Activated naive CD4-positive, alpha-beta T cell treated with Interleukin-2 at 50 U/mL for 16 hours (primary cell): ENCODE data around the gene SPTB.
"Not testable (repeated sequence)": the region's sequence is repeated elsewhere in the genome, so short reads cannot be mapped to it uniquely, and the experiment has no call there.

Experiments
- DNase-seq: peaks from one replicate; pipeline ENCODE4 v3.0.0-alpha.2; 2020

The SPTB gene

DNA sequence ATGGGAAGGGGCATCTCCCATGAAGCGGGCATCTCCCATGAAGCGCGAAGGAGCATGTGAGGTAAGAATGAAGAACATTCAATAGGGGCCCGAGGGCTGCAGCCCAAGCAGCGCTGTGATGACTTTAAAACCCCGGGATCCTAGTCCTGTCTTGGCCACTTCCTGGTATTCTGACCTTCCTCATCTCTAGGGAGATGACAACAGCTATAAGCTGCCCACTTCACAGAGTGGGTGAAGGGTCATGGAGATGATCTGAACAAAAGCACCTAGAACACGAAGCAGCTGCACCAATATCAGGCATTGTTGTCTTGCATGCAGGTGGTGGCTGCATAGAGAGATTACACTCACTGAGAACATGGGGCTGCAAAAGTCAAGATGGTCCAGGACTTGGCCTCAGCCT, 64.5 kb downstream of the SPTB start:
- no peak for DNase-seq

DNA sequence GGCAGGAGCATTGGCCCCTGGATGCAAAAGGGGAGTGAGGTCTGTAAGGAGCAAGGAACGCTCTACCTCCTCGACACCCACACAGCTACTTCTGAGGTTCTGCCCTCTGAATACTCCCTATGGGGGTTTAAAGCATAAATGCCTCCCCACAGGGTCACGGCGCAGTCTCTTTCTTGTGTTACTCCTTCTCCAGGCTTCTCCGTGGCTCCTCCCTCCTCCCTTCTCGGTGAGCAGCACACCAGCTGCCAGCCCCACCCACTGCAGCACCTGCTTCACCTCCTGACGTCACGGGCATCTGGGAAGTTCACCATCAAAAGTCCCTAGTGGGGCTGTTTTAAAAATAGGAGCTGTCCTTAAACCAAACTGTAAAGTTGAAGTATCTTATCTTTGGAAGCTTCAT, 67.3 kb downstream of the SPTB start:
- peak; percentile 21 for DNase-seq

DNA sequence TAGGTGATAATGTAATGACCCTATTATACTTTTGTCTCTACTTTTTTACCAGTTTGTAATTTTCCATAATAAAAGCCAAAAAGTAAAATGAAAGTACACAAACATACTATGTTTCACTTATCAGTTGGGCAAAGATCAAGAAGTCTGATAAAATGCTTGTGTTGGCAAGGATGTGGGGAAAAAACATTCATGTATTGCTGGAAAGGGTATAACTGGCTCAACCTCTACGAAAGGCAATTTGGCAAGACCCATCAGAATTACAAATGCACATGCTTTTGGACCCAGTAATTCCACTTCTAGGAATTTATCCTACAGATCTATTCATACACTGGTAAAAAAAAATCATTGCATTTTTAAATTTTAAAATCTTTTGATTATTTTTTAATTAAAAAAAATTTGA, 68.0 kb downstream of the SPTB start:
- no peak for DNase-seq

DNA sequence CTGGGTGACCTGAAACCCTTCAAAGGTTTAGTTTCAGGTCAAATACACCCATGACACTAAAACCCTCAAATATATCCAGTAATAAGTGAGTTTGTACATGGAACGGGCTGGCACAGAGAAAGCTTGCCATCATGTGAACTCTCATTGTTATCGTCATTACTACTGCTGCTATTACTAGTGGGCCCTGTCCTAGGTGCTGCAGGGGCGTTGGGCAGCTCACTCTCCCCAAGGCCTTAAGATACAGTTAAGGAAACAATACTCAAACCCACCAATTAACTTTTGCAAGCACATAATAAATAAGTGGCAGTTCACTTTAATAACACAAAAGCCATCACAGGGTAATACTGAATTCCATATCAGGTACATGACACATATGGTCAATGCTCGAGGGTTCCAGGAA, 71.3 kb downstream of the SPTB start:
- no peak for DNase-seq

DNA sequence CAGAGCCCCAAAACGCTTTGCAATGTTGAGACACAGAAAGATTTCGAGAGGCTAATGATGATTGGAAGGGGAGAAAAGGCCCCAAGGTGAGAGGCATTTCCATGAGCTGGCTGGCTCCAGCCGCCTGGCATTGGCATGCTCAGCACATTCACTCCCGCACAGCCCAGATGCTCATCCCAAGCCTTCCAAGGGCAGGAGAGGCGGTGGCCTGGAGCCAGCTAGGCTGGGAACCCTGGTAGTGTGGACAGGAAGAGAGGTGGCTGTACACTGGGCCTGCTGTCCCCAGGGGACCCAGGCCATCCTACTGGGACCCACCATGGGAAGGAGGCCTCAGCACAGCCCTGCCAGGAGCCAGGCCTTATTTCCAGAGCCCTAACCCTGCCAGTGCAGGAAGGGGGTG, 72.2 kb downstream of the SPTB start:
- DNase-seq, result no peak

DNA sequence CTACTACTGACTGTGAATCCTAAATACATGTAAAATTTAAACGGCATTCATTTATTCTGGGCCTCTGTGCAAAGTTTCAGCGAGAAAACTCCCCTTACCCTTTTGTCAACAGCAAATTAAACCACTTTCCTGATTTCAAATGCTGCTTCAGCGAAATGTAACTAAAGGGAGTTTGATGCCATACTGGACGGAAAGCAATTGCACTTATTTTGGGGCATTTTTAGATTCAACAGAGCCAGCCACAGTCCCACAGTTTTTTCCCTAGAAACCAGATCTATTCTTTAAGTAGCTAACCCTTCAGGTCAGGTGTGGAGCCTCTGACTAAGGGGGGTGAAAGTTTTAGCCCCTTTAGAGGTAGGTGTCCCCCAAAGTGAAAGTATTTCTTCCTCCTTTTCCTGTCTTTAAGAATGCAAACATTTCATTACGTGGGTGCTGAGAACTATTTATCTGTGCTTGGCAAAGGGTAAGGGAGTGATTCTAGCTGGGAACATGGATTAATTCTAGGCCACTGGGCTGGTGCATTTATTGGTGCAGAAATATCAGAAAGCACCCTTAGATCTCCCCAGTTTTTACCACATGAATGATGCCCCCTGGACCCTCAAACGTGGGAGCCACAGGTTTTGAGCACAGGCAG, 72.7 kb downstream of the SPTB start:
- no peak for DNase-seq

DNA sequence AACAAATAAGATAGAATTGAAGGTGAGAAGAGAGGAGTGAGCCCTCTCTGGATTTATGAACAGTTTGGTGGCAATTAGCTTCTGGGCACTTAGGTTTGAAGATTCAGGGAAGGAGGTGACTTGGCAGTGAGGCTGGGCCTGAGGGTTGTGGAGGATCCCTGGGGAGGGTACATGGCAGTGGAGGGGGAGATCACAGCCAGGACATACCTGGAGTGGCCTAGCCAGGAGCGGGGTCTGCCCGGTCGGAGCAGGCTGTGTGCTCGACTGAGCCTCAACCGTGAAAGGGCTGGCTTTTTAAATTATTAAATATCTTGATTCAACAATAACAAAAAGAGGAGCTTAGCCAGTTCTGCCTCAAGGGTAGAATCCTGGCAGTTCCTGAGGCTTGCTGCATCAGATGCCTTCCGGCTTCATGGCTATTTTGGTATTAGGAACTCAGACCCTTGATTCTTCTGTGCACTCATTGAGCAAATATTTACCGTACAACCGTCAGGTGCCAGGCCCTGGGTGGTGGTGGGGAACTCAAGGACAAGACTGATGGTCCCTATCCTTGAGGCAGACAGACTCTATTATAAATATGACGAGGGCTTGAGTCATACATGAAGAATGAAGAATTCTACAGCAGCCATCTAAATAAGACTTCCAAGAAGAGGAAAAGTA, 73.4 kb downstream of the SPTB start:
- DNase-seq, result no peak

DNA sequence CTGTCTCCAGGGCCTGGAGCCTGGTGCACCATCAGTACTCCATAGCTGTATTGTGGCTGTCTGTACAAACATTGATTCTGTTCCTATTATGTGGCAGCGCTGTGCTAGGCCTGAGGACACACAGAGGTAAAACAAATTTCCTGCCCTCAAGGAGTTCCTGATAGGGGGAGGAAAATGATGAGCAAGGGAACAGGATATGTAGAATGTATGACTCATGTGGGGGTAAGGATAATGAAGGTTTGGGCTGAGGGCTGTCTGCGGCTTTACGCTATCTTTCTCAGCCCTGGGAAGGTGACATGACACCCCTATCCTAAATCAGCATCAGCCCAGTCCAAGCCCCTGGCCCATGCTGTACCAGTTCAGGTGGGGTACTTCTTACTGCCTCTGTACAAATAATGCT, 74.1 kb downstream of the SPTB start:
- DNase-seq, result not testable (repeated sequence)

DNA sequence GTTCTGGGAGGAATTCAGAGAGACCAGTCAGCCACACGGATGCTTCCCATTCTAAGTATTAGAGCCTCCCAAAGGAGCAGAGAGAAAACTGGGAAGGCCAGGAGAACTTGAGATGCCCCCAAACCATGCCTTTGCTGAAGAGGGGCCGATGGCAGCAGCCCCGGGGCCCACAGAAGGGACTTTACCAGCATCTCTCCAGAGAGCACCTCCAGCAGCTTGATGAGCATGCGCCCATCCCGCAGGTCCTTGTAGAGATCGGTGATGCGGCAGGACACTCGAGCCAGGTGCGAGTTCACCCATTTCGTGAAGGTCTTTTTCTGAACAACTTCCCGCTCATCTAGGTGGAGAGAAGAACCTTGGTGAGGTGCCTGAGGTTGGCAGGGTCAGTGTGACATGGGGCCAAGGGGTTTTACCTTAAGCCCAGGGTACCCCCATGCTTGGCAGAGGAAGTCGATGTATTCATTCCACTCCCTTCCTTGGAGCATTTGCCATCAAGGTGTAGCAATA, 74.9 kb downstream of the SPTB start:
- no peak for DNase-seq

DNA sequence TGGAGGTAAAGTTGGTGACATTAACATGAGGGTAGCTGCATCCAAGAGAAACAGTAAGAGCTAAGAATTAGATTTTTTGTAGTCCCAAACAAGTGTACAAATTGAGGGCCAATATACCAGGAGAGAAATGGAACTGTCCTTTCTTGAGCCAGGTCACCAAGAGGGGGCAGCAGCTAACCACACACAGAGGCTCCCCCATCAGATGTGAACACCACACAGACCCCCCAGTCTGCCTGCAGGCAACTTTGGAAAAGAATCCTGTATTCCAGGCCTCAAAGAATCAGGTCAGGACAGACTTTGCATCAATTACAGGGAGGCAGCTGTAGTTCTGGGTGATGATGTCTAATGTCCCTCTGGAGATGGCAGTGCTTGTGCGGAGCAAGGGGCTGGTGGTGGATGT, 77.9 kb downstream of the SPTB start:
- no peak for DNase-seq

DNA sequence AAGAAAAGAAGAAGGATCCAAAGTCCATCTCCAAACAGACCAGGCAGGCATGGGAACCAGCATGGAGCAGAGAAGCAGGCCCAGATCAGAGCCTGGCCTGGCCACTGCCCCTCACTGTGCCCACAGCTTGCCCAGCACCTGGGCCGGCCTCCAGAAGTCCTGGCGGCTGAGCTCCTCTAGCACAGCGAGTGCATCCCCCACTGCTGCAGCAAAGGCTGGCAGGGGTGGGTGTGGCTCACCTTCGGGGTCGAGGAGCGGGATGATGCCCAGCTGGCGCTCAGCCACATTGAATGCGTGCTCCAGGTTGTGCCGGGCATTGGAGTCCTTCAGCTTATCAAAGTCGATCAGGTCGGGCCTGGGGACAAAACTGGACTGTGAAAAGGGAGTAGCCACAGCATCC, 78.7 kb downstream of the SPTB start:
- no peak for DNase-seq

DNA sequence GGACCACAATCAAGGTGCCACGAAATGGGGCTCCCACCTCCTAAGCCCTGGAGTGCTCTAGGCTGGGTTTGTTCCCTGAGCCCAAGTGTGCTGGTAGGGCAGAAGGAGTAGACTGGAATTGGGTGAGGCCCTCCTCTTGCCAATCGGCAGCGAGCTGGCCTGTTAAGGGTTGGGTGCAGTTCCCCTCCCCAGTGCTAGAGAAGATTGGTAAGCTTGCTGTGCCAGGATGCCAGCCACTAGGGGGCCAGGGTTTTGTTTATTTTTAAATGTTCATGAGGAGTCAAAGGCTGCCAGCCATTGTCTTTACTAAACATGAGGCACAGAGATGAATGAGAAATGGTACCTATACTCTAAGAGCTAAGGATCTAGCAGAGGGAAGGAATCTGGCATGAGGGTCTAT, 79.7 kb downstream of the SPTB start:
- peak; percentile 8 for DNase-seq

DNA sequence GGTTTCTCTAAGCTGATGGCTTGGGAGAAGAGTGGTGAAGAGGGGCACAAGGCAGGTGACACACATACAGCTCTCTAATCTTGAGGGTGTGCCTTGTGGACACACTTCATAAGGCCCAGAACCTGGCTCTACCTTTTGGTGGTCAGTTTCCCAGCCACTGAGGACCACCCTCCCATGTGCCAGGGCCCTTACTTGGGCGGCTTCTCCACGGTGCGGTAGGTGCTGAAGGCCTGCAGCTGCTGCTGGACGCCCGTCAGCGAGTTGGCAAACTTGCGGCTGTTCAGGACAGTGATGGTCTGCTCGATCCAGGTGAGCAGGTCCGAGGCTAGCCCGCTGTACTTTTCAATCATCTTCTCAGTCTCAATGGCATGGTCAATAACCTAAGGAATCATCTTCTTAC, 80.2 kb downstream of the SPTB start:
- no peak for DNase-seq

DNA sequence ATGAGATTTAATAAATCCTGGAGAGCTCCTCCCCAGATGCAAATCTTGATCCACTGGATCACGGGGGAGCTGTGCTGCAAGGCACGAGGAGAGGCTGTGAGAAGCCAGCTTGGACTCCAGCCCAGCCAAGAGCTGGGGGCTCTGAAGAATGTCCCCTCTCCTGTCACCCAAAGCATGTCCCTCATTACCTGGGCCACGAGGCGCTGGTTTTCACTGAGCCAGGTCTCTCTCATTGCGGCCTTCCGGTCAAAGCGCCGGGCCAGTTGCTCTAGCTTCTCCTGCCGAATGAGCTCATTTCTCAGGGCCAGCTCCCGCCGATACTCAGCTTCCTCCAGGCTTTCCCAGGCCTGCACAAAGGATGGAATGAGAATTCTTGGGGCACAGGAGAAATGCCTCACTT, 83.3 kb downstream of the SPTB start:
- DNase-seq, result no peak

DNA sequence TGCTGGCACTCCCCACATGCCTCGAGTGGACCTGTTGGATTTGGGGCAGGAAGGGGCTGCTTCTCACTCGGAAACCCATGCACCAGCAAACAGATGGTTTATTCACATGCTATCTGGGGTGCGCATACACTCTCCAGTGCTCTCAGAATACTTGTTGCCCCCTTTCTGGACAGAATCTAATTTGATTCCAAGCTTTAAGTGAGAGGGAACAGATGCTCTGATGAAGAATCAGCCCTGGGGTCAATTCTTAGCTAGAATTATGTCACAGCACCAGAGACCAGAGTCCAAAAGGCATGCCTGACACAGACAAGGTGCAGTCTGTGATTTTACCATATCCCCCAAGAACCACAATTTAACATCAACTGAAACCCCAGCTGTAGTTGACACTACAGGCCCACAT, 83.8 kb downstream of the SPTB start:
- no peak for DNase-seq

DNA sequence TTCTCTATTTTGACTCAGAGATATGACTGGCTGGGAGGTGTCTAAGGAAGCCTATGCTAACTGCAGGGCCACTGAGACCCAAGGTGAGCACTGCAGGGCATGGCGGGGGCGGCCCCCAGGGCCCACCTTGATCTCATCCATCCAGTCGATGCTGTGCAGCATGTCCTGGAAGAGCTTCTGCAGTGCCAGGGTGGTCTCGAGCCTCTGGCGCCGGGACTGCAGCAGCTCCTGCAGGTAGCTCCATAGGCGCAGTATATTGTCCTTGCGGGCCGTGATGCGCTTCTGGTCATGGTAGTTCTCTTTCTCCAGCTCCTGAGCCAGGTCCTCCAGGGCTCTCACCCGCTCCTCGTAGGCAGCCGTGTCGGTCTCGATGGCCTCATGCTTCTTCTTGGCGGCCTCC, 84.5 kb downstream of the SPTB start:
- no peak for DNase-seq

DNA sequence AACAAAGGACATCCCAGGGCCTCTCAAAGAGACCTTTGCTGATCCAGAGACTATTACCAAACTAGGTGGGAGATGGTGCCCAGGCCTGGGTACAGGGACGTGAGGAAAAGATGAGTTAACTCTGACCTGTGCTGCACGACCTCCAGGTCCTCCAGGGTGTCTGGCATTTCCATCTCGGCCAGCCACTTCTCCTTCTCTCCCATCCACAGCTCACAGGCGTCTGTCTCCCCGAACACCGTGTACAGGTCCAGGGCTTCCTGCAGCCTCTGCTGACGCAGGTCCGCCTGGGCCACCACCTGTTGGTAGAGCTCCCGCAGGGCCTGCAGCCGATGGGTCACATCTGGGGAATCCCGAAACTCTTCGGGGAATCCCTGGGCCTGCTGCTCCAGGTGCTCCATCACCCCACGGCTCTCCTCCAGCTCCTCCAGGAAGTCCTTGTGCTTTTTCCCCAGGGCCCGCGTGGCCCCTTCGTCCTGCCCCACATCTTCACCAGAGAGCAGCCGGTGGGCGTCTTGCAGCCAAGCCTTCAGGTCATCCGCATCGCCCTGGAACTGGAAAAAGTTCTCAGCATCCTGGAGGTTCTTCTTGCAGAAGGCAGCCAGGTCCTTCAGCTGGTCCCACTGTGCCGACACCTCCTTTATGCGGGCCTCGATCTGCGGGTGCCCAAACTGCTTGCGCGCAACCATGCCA, 86.7 kb downstream of the SPTB start:
- no peak for DNase-seq

DNA sequence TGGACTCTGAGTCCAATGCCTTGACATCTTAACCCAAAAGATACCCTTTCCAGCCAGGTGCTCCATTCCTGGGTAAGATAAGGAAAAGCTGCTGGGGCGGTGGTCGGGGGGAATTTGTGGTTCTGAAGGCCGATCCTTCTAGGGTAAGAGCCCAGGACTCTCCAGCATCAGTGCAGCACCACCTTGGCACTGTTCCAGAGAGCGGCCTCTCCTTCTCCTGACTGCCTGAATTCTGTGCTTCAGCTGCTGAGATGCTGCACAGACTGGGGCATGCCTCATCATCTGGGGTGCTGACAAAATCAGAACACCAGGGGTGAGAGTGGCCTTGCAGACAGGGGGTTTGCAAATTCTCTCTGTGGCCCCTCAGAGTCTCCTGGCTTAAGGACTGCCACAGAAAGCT, 87.5 kb downstream of the SPTB start:
- no peak for DNase-seq

DNA sequence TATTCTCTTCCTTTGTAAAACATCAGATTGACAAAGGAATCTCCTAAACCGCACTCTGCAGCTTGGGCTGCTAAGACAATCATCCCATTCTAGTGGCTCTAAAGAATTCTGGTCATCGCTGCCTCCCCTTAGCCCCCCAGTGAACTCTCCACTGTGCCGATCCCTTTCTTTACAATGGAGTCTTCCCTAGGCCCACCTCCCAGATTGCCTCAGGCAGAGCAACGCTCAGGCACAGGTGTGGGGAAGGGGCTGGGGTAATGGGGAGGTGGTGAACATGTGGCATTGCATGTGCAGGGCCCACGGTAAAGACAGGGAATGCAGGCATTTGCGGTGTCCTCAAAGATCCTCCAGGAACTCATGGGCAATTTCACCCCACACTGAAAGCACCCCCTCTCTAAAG, 89.2 kb downstream of the SPTB start:
- DNase-seq, result no peak

DNA sequence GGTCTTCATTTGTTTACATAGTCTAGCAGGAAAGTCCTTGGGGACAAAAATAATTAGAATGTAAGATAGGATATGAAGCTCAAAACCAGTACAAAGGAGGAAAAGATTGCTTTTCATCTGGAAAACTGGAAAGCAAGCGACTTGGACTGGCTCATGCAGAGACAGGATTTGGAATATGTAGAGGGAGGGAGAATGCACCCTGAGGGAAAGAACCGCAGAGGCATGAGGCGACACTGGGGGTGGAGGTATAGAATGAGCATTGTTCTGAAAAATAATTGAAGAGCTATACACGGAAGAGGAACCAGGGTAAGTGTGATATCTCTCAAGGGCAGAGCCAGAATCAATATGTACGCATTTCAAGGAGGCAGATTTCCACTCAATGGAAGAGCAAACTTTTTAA, 90.0 kb downstream of the SPTB start:
- DNase-seq, result no peak

DNA sequence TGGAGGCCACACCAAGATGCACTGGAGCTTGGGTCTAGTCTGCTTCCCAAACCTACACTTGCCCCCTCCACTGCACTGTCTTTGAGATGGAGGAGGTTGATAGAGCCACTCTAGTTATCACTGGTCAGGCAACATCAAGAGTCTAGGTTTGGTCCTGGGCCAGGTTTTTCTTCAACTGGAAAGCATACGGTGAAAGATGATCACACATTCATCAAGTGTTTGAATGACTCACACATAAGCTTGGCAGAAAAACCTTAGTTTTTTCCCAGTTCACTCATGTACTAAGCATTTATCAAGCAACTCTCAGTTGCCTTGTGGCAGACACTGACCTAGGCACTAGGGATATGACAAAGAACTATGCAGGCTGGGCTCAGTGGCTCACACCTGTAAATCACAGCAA, 91.0 kb downstream of the SPTB start:
- DNase-seq, result no peak

DNA sequence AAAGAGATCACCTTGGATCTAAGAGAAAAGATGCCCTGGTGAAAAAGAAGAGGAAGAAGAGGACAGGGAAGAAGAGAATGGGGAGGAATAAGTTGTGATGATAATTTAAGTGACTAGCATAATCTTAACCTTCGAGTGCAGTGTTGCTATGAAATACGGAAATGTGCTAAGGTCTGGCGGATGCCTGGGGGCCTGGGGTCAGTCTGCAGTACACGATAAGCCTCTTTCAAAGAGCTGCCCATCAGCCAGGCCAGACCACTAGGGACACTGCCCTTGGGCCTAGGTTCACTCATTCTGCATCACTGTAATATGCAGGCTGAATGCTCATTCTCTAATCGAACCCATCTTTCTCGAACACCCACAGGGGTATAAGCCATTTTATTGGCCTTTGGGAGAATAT, 92.1 kb downstream of the SPTB start:
- DNase-seq, result no peak

DNA sequence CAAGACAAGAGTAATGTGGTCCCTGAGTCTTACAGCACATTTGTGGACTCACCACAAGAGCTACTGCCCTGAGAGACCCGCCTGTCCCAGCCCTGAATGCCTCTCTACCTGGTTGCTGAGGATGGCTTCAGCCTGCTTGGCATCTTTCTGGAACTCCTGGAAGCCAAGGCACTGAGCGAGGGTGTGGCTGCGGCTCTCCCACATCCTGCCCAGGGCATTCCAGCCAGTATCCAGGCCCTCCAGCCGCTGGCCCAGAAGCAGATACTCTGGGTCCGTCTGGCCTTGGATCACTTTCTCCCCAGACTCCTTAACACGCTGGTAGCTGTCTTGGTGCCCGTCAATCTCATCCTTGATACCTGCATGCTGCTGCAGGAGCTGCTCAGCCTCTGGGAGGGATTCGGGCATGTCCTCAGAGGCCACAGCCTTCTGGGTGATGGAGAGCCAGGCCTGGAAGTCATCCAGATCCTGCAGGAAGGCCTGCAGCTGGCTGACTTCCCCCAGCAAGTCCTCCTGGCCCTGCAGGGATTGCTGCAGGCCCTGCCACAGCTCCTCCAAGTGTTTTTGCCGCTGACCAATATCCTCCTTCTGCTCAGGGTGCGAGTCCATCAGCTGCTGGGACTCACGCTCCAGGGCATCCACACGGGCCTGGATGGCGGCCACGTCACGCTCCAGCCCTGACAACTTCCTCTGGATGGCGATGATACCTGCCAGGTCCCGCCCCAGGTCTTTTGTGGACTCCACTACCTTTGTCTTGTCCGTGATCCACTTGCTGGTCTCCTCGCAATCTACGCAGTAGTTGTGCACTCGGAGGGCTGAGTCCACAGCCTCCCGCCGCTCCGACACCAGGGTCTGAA, 93.2 kb downstream of the SPTB start:
- DNase-seq, result no peak

DNA sequence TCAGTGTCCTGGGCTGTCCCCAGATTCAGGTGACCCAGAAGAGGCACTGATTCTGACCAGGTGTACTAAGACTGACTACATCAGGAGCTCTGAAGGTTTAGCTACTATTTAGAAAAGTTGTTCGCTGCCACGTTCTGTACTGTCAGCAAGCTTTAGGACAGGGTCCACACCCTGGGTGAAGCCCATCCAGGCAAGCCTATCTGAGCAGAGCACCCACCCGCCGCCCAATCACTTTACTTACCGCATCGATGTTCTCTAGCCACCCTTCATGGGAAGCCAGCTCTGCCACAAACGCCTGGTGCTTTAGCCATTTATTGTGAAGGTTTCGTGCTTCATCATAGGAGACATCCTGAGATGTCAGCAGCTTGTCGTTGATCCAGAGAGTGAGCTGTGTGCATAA, 95.7 kb downstream of the SPTB start:
- DNase-seq, result no peak
